SK-N-SH treated with all-trans-retinoic acid at 6 μM for 48 hours (cell line): ENCODE data around the gene SCLT1.
"Not testable (repeated sequence)": the region's sequence is repeated elsewhere in the genome, so short reads cannot be mapped to it uniquely, and the experiment has no call there.

Experiments
- ATAC-seq: fragments of 200-7000 bp; cut with Tn5 transposase; 3 replicates; pipeline ENCODE4 v1.9.1; 2020; ENCODE audit warnings: mild to moderate bottlenecking, moderate library complexity
- ARNTL ChIP-seq: fragments of 450-650 bp; formaldehyde crosslinking; IDR thresholded peaks from 2 replicates; pipeline ENCODE4 v1.5.0; 2020; ENCODE audit warnings: low read depth, mild to moderate bottlenecking, moderate library complexity, borderline replicate concordance
- CSDC2 ChIP-seq: fragments of 250-450 bp; sonication (Bioruptor Pico); IDR thresholded peaks from 2 replicates; pipeline ENCODE4 v1.5.0; 2020; ENCODE audit warnings: mild to moderate bottlenecking, moderate library complexity
- ESRRG ChIP-seq: fragments of 250-450 bp; sonication (Bioruptor Pico); IDR thresholded peaks from 2 replicates; pipeline ENCODE4 v1.6.1; 2021; ENCODE audit warnings: mild to moderate bottlenecking
- GLIS3 ChIP-seq: fragments of 250-450 bp; sonication (Bioruptor Pico); IDR thresholded peaks from 2 replicates; pipeline ENCODE4 v1.5.0; 2020; ENCODE audit warnings: mild to moderate bottlenecking, moderate library complexity
- ISL1 ChIP-seq: fragments of 250-450 bp; sonication (Bioruptor Pico); IDR thresholded peaks from 2 replicates; pipeline ENCODE4 v2.1.2; 2022; ENCODE audit warnings: mild to moderate bottlenecking, moderate library complexity
- OSR1 ChIP-seq: fragments of 250-450 bp; sonication (Bioruptor Pico); IDR thresholded peaks from 2 replicates; pipeline ENCODE4 v1.8.0; 2022; ENCODE audit warnings: moderate library complexity, mild to moderate bottlenecking, inconsistent platforms
- SNAI2 ChIP-seq: fragments of 250-450 bp; sonication (Bioruptor Pico); IDR thresholded peaks from 2 replicates; pipeline ENCODE4 v1.5.0; 2020; ENCODE audit warnings: mild to moderate bottlenecking, moderate library complexity
- TCF4 ChIP-seq: fragments of 250-450 bp; sonication (Bioruptor Pico); IDR thresholded peaks from 2 replicates; pipeline ENCODE4 v1.8.0; 2021; ENCODE audit warnings: mild to moderate bottlenecking, moderate library complexity, borderline replicate concordance
- TOX ChIP-seq: fragments of 250-450 bp; sonication (Bioruptor Pico); IDR thresholded peaks from 2 replicates; pipeline ENCODE4 v1.8.0; 2021; ENCODE audit warnings: mild to moderate bottlenecking, moderate library complexity, borderline replicate concordance
- TSHZ2 ChIP-seq: fragments of 250-450 bp; sonication (Bioruptor Pico); IDR thresholded peaks from 2 replicates; pipeline ENCODE4 v1.5.0; 2020; ENCODE audit warnings: mild to moderate bottlenecking, moderate library complexity
- ZC3H10 ChIP-seq: fragments of 250-450 bp; sonication (Bioruptor Pico); IDR thresholded peaks from 2 replicates; pipeline ENCODE4 v1.5.1; 2021; ENCODE audit warnings: mild to moderate bottlenecking, moderate library complexity
- ZFP3 ChIP-seq: fragments of 250-450 bp; sonication (Bioruptor Pico); IDR thresholded peaks from 2 replicates; pipeline ENCODE4 v1.5.0; 2020; ENCODE audit warnings: mild to moderate bottlenecking, moderate library complexity
- ZNF565 ChIP-seq: fragments of 450-650 bp; formaldehyde crosslinking; conservative IDR thresholded peaks from 2 replicates; pipeline ENCODE4 v1.5.0; 2020; ENCODE audit warnings: low read depth, mild to moderate bottlenecking, moderate library complexity
- ZNF70 ChIP-seq: fragments of 450-650 bp; formaldehyde crosslinking; IDR thresholded peaks from 2 replicates; pipeline ENCODE4 v1.5.0; 2020; ENCODE audit warnings: mild to moderate bottlenecking, moderate library complexity
- ZNF8 ChIP-seq: fragments of 450-650 bp; formaldehyde crosslinking; IDR thresholded peaks from 2 replicates; pipeline ENCODE4 v1.5.0; 2020; ENCODE audit warnings: mild to moderate bottlenecking, moderate library complexity
- TF ChIP-seq, protein P1 (sequence below): fragments of 250-450 bp; sonication (Bioruptor Pico); IDR thresholded peaks from 2 replicates; pipeline ENCODE4 v1.5.1; 2020; ENCODE audit warnings: low read depth, mild to moderate bottlenecking, moderate library complexity
- TF ChIP-seq, protein P2 (sequence below): fragments of 250-450 bp; sonication (Bioruptor Pico); IDR thresholded peaks from 2 replicates; pipeline ENCODE4 v1.5.1; 2021; ENCODE audit warnings: mild to moderate bottlenecking, moderate library complexity
- TF ChIP-seq, protein P3 (sequence below): fragments of 250-450 bp; sonication (Bioruptor Pico); IDR thresholded peaks from 2 replicates; pipeline ENCODE4 v1.8.0; 2020; ENCODE audit warnings: mild to moderate bottlenecking, moderate library complexity, borderline replicate concordance

The SCLT1 gene

DNA sequence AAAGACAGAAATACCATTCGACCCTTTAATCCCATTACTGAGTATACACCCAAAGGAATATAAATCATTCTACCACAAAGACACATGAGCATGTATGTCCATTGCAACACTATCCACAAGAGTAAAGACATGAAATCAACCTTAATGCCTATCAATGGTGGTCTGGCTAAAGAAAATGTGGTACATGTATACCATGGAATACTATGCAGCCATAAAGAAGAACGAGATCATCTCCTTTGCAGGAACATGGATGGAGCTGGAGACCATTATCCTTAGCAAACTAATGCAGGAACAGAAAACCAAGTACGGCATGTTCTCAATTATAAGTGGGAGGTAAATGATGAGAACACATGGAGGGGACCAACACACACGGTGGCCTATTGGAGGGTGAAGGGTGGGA is 7.9 kb downstream of the SCLT1 start:
- ATAC-seq: no peak
- TF ChIP-seq GLIS3 (CRISPR knock-in tag) (no peak), ZNF8 (peak; percentile 79)

- ATAC-seq: no peak
- no peak for TF ChIP-seq ARNTL
- no peak for TF ChIP-seq ZC3H10 (CRISPR knock-in tag)
- TF ChIP-seq TSHZ2 (CRISPR knock-in tag): no peak
- no peak for TF ChIP-seq ZNF8
- no peak for TF ChIP-seq ZFP3 (CRISPR knock-in tag)
These were observed 11.0 kb downstream of the SCLT1 start for GRCh38 chr4:129082302-129082701.

- no peak for ATAC-seq
- TF ChIP-seq, protein P1, sequence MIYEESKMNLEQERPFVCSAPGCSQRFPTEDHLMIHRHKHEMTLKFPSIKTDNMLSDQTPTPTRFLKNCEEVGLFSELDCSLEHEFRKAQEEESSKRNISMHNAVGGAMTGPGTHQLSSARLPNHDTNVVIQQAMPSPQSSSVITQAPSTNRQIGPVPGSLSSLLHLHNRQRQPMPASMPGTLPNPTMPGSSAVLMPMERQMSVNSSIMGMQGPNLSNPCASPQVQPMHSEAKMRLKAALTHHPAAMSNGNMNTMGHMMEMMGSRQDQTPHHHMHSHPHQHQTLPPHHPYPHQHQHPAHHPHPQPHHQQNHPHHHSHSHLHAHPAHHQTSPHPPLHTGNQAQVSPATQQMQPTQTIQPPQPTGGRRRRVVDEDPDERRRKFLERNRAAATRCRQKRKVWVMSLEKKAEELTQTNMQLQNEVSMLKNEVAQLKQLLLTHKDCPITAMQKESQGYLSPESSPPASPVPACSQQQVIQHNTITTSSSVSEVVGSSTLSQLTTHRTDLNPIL (CRISPR knock-in tag): no peak
- TF ChIP-seq ARNTL (no peak), ZNF70 (CRISPR knock-in tag) (no peak), ZNF565 (CRISPR knock-in tag) (no peak), CSDC2 (CRISPR knock-in tag) (no peak), OSR1 (no peak), SNAI2 (CRISPR knock-in tag) (no peak), ISL1 (no peak), ZC3H10 (CRISPR knock-in tag) (no peak), GLIS3 (CRISPR knock-in tag) (no peak), TSHZ2 (CRISPR knock-in tag) (no peak), TCF4 (CRISPR knock-in tag) (no peak), ESRRG (CRISPR knock-in tag) (no peak), TOX (CRISPR knock-in tag) (no peak), ZNF8 (no peak)
- TF ChIP-seq, protein P2, sequence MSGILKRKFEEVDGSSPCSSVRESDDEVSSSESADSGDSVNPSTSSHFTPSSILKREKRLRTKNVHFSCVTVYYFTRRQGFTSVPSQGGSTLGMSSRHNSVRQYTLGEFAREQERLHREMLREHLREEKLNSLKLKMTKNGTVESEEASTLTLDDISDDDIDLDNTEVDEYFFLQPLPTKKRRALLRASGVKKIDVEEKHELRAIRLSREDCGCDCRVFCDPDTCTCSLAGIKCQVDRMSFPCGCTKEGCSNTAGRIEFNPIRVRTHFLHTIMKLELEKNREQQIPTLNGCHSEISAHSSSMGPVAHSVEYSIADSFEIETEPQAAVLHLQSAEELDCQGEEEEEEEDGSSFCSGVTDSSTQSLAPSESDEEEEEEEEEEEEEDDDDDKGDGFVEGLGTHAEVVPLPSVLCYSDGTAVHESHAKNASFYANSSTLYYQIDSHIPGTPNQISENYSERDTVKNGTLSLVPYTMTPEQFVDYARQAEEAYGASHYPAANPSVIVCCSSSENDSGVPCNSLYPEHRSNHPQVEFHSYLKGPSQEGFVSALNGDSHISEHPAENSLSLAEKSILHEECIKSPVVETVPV (CRISPR knock-in tag): no peak
- TF ChIP-seq, protein P3, sequence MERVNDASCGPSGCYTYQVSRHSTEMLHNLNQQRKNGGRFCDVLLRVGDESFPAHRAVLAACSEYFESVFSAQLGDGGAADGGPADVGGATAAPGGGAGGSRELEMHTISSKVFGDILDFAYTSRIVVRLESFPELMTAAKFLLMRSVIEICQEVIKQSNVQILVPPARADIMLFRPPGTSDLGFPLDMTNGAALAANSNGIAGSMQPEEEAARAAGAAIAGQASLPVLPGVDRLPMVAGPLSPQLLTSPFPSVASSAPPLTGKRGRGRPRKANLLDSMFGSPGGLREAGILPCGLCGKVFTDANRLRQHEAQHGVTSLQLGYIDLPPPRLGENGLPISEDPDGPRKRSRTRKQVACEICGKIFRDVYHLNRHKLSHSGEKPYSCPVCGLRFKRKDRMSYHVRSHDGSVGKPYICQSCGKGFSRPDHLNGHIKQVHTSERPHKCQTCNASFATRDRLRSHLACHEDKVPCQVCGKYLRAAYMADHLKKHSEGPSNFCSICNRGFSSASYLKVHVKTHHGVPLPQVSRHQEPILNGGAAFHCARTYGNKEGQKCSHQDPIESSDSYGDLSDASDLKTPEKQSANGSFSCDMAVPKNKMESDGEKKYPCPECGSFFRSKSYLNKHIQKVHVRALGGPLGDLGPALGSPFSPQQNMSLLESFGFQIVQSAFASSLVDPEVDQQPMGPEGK (CRISPR knock-in tag): no peak
These were observed 13.2 kb downstream of the SCLT1 start for GRCh38 chr4:129080129-129080528.

- ATAC-seq: no peak
- TF ChIP-seq ZNF70 (CRISPR knock-in tag): no peak
- TF ChIP-seq, all 23 proteins: peak for 0
These were observed 16.0 kb downstream of the SCLT1 start for GRCh38 chr4:129077326-129077725.

GRCh38 chr4:129069537-129069936 is 23.8 kb downstream of the SCLT1 start:
- not testable (repeated sequence) for ATAC-seq
